SU-DHL-6 (cell line): ENCODE data around the gene FANCG.

Experiments used
- H2AFZ ChIP-seq: fragments of 200-600 bp; sonication (generic); 2 replicates; pipeline ENCODE4 v1.6.1; 2014; ENCODE audit warnings: low read depth, mild to moderate bottlenecking, moderate library complexity, mixed read lengths, antibody characterized with exemption, low read length; ENCODE audit not compliant: severe bottlenecking
- H3F3A ChIP-seq: fragments of 200-600 bp; shearing (Covaris generic); 2 replicates; pipeline ENCODE4 v1.6.0; 2016; ENCODE audit warnings: antibody characterized with exemption, mild to moderate bottlenecking; ENCODE audit not compliant: insufficient read depth
- H3K27ac ChIP-seq: fragments of 200-600 bp; sonication (generic); 2 replicates; pipeline ENCODE4 v1.5.1; 2016; ENCODE audit warnings: low read depth, mild to moderate bottlenecking, low read length, moderate library complexity, mixed read lengths
- H3K27me3 ChIP-seq: fragments of 200-600 bp; sonication (generic), shearing (Covaris generic); 2 replicates; pipeline ENCODE4 v1.6.0; 2014; ENCODE audit warnings: mild to moderate bottlenecking, low read length
- H3K36me3 ChIP-seq: fragments of 200-600 bp; sonication (generic); 2 replicates; pipeline ENCODE4 v1.6.1; 2014; ENCODE audit warnings: mild to moderate bottlenecking, low read length, mixed read lengths
- H3K4me2 ChIP-seq: fragments of 300-600, 200-600 bp; shearing (Covaris generic), sonication (generic); 2 replicates; pipeline ENCODE4 v1.6.0; 2014; ENCODE audit warnings: low read length, low read depth, mild to moderate bottlenecking; ENCODE audit not compliant: poor library complexity, severe bottlenecking
- H3K4me3 ChIP-seq: fragments of 200-600 bp; sonication (generic); 2 replicates; pipeline ENCODE4 v1.5.1; 2014; ENCODE audit warnings: antibody characterized with exemption, low read length, mild to moderate bottlenecking, mixed read lengths; ENCODE audit not compliant: insufficient read depth, poor library complexity, severe bottlenecking
- H3K79me2 ChIP-seq: fragments of 200-600 bp; sonication (generic); 2 replicates; pipeline ENCODE4 v1.6.1; 2014; ENCODE audit warnings: mild to moderate bottlenecking, low read length, moderate library complexity; ENCODE audit not compliant: insufficient read depth
- H3K9ac ChIP-seq: fragments of 200-600 bp; sonication (generic); 2 replicates; pipeline ENCODE4 v1.7.0; 2014; ENCODE audit warnings: mild to moderate bottlenecking, low read length
- H3K9me2 ChIP-seq: fragments of 200-600 bp; sonication (generic); replicated peaks from 2 replicates; pipeline ENCODE4 v1.6.1; 2014; ENCODE audit warnings: low read length; ENCODE audit not compliant: insufficient read depth
- H3K9me3 ChIP-seq: fragments of 200-600 bp; sonication (generic); 2 replicates; pipeline ENCODE4 v1.6.1; 2014; ENCODE audit warnings: low read length, mixed read lengths; ENCODE audit not compliant: insufficient read depth
- H4K20me1 ChIP-seq: fragments of 200-600 bp; sonication (generic); 2 replicates; pipeline ENCODE4 v1.6.1; 2014; ENCODE audit warnings: low read depth, mild to moderate bottlenecking, antibody characterized with exemption, low read length, moderate library complexity, mixed read lengths
- EZH2phosphoT487 ChIP-seq: fragments of 200-600 bp; sonication (generic), shearing (Covaris generic); conservative IDR thresholded peaks from 2 replicates; pipeline ENCODE4 v1.6.1; 2018; ENCODE audit warnings: mild to moderate bottlenecking, antibody characterized with exemption, low read length, moderate library complexity, mixed read lengths
- TF ChIP-seq, protein P1 (sequence below): fragments of 200-600 bp; sonication (generic); IDR thresholded peaks from one replicate; pipeline ENCODE4 v1.5.1; 2017; ENCODE audit warnings: antibody characterized with exemption, mild to moderate bottlenecking, low read length, moderate library complexity; ENCODE audit not compliant: insufficient read depth, poor library complexity, severe bottlenecking

FANCG gene

DNA sequence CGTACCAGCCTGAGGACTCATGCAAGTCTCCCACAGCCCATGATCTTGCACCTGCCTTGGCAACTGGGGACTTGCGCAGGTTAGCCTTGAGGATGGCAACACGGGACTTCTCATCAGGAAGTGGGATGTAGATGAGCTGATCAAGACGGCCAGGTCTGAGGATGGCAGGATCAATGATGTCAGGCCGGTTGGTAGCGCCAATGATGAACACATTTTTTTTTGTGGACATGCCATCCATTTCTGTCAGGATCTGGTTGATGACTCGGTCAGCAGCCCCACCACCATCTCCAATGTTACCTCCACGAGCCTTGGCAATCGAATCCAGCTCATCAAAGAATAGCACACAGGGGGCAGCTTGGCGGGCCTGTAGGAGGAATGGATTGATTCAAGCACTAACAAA lies 20.3 kb downstream of the FANCG start:
- Histone ChIP-seq H3K4me2 (no peak overlapping the region), H3K79me2 (no peaks in the 10 kb centered on the region), H3K27me3 (no peaks in the 10 kb centered on the region), H3K9ac (no peak overlapping the region), H2AFZ (no peak overlapping the region), H3K4me3 (no peak overlapping the region), H3K9me3 (no peaks in the 10 kb centered on the region), H3K9me2 (no peaks in the 10 kb centered on the region), H3K36me3 (peaks cover 71% of the 10 kb centered on the region), H4K20me1 (no peaks in the 10 kb centered on the region), H3F3A (peaks cover 6% of the 10 kb centered on the region; the same call in 1 of the 2 replicates), H3K27ac (no peak overlapping the region)
- TF ChIP-seq, protein P1, sequence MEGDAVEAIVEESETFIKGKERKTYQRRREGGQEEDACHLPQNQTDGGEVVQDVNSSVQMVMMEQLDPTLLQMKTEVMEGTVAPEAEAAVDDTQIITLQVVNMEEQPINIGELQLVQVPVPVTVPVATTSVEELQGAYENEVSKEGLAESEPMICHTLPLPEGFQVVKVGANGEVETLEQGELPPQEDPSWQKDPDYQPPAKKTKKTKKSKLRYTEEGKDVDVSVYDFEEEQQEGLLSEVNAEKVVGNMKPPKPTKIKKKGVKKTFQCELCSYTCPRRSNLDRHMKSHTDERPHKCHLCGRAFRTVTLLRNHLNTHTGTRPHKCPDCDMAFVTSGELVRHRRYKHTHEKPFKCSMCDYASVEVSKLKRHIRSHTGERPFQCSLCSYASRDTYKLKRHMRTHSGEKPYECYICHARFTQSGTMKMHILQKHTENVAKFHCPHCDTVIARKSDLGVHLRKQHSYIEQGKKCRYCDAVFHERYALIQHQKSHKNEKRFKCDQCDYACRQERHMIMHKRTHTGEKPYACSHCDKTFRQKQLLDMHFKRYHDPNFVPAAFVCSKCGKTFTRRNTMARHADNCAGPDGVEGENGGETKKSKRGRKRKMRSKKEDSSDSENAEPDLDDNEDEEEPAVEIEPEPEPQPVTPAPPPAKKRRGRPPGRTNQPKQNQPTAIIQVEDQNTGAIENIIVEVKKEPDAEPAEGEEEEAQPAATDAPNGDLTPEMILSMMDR: no peak
- TF ChIP-seq EZH2phosphoT487: no peak

DNA sequence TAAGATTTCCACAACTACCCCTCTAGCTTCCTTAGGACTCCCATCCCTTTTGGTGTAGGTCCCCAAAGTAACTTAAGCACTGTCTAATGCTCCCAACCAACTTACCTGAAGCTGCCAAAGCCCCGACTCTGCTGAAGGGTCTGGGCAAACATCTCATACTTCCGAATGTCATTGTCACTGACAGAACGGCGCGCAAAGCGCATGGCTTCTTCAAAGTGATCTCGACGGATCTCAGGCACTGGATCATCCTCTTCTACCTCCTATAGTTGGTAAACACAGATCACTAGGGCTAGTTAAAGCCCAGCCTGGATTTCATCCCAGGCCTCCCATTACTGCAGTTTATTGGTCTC lies 22.5 kb downstream of the FANCG start:
- H4K20me1 ChIP-seq: no peaks in the 10 kb centered on the region
- no peak for TF ChIP-seq EZH2phosphoT487
- TF ChIP-seq, protein P1: no peak

DNA sequence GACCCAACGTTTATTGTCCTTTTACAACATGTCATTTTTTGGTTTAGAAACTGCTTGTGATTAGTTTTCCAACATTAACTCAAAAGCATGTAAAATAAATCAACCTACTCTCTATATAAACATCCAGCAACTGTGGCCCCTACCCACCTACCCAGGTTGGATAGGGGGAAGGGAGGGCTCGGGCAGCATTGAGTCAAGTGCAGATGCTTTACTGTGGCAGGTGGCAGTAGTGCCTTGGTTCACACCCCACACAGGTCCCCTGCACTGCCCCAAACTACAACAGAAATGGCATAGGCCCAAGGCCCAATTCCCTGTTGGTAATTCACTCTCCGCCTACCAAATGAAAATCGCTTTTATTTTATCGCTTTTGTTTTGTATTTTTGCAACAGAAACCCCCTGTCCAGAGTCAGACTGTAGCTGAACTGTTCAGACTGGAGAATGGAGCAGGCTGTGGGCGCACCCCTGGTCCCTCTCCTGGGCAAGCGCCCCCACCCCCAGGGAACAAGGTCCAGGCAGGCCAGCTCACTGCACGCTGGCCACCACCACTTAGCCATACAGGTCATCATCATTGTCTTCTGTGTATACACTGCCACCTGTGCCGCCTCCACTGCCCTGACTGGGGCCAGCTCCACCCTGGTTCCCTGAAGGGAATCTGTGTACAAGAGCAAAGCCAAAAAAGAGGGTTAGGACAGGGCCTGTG lies 23.0 kb downstream of the FANCG start:
- no peak for TF ChIP-seq EZH2phosphoT487
- TF ChIP-seq, protein P1: no peak
- H3K27ac ChIP-seq: no peak overlapping the region
- no peaks in the 10 kb centered on the region for H3K9me2 ChIP-seq
- peaks cover 6% of the 10 kb centered on the region; the same call in 1 of the 2 replicates for H3F3A ChIP-seq
- H2AFZ ChIP-seq: no peak overlapping the region
- no peaks in the 10 kb centered on the region for H3K27me3 ChIP-seq
- H3K79me2 ChIP-seq: no peaks in the 10 kb centered on the region
- no peaks in the 10 kb centered on the region for H3K9me3 ChIP-seq
- no peak overlapping the region for H3K4me3 ChIP-seq
- peaks cover 45% of the 10 kb centered on the region for H3K36me3 ChIP-seq
- no peak overlapping the region for H3K9ac ChIP-seq
- no peaks in the 10 kb centered on the region for H4K20me1 ChIP-seq
- H3K4me2 ChIP-seq: no peak overlapping the region

More for the DNA sequence above, 22.5 kb downstream of the FANCG start:
- H3K27me3 ChIP-seq: no peaks in the 10 kb centered on the region
- peaks cover 6% of the 10 kb centered on the region; the same call in 1 of the 2 replicates for H3F3A ChIP-seq
- H3K36me3 ChIP-seq: peaks cover 49% of the 10 kb centered on the region
- H2AFZ ChIP-seq: no peak overlapping the region
- H3K79me2 ChIP-seq: no peaks in the 10 kb centered on the region
- H3K9me3 ChIP-seq: no peaks in the 10 kb centered on the region
- H3K27ac ChIP-seq: no peak overlapping the region
- H3K9me2 ChIP-seq: no peaks in the 10 kb centered on the region
- no peak overlapping the region for H3K9ac ChIP-seq
- no peak overlapping the region for H3K4me2 ChIP-seq
- no peak overlapping the region for H3K4me3 ChIP-seq
